NCI-H1105 treated with DMSO at 0.1 percent for 48 hours (cell line): ENCODE results near the gene EEF2K.

ENCODE experiments used
- DNase-seq: peaks from one replicate; lab custom pipeline; 2025; lab: John Stamatoyannopoulos, UW

EEF2K gene

GRCh38 chr16:22252317-22252716, 46.2 kb downstream of the EEF2K start:
- DNase-seq, result no peak

- no peak for DNase-seq
These were observed 47.2 kb downstream of the EEF2K start for GRCh38 chr16:22253272-22253671.

DNA sequence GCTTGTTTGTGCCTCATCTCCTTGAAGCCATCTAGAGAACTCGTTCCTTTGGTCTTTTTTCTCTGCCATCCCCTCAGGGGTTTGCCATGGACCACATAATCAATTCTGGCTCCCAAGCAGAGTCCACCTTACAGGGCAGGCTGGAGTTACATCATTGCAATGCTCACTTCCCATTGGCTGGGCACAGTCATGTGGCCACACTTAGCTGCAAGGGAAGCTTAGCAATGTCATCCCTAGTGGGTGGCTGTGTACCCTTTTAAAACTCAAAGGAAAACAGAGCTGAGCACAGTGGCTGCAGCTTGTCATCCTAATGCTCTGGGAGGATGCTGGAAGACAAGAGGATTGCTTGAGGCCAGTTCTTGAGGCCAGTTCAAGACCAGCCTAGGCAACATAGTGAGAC, 49.3 kb downstream of the EEF2K start:
- DNase-seq, result no peak

DNA sequence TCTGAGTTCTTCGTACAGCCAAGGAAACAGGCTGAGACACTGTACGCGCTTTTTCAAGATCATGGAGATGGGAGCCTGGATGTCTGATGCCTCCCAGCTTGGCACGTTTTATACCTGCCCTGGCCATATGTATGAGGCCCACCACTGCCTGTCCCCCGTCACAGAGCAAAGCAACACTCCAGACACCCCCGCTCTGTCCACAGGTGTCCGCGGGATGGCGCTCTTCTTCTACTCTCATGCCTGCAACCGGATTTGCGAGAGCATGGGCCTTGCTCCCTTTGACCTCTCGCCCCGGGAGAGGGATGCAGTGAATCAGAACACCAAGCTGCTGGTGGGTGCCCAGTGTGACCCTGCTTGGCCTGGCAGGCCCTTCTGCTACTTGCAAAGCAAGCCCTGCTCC, 51.4 kb downstream of the EEF2K start:
- DNase-seq, result no peak

- no peak for DNase-seq
These were observed 54.4 kb downstream of the EEF2K start for GRCh38 chr16:22260490-22260889.

- no peak for DNase-seq
These were observed 56.4 kb downstream of the EEF2K start for GRCh38 chr16:22262460-22262859.

GRCh38 chr16:22264786-22265185, 58.7 kb downstream of the EEF2K start:
- DNase-seq, result no peak

- no peak for DNase-seq
These were observed 59.3 kb downstream of the EEF2K start for GRCh38 chr16:22265351-22265750.

DNA sequence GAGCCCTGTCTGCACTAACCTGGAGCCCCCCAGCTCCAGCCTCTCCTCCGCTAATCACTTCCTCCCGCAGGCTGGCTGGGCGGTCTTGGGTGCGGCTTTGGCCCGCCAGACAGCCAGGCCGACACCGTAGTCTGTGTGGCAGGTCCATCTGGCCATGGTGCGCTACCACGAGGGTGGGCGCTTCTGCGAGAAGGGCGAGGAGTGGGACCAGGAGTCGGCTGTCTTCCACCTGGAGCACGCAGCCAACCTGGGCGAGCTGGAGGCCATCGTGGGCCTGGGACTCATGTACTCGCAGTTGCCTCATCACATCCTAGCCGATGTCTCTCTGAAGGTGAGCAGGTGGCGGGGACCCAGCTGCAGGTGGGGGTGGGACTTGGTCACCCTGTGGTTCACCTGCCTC, 60.5 kb downstream of the EEF2K start:
- no peak for DNase-seq

DNA sequence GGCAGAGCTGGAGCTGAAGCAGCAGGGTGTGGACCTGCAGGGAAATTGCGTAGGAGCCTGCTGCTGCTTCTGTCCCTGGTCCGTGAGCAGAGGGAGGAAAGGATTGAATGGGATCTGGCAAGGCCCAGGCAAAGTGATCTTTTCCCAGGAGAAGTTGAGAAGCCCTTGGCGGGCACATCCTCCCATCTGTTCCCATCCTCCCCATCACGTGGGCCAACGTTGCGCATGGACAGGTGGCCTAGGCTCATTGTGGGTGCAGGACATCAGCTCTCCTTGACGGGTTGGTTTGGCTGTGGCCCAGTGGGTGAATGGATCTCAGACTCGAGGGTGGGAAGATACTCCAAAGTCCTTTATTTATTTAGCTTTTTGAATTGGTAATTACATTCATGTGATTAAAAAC, 61.7 kb downstream of the EEF2K start:
- DNase-seq, result no peak

- DNase-seq, result no peak
These were observed 64.4 kb downstream of the EEF2K start for GRCh38 chr16:22270525-22270924.

DNA sequence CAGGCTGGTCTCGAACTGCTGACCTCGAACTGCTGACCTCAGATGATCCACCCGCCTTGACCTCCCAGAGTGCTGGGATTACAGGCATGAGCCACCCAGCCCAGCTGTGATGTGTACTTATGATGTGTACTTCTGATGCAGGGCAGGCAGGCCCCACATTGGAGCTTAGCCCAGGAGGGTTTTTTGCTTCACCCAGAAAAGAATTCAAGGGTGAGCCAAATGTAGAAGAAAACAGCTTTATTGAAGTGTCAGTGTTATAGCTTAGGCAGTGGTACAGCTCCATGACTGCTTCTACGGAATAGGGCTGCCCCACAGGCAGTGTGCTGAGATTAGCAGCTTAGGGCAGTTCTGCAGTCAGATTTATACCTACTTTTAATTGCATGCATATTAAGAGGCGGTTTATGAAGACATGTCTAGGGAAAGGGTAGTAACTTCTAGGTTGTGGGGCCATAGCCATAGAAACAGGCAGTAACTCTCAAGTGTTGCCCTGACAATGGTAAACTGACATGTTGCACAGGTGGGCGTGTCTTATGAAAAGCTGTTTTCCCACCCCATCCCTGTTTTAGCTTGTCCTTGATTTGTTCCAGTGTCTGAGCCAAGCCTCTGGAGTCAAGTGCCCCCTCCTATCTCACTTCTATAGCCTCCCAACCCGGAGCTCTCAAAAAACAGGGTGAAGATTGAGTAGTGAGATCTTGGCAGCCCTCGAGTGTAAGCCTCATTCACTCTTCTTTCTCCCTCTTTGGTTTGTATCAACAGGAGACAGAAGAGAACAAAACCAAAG, 67.0 kb downstream of the EEF2K start:
- no peak for DNase-seq

DNA sequence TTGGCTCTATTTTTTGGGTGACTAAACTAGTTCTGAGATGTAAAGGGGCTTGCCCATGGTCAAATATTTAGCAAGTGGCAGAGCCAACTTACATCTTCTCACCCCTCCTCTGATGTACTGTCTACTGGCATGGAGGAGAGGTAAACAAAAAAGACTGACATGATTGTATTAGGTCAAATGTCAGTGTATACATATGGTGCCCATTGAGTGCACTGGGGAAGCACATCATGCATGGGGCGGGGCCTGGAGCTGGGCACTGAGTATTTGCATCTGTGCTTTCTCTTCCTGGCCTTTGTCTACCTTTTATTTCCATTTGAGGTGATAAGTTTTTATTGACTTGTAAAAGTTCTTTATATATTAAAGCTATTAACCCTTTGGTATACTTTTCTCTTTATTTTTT, 68.8 kb downstream of the EEF2K start:
- DNase-seq, result no peak

DNA sequence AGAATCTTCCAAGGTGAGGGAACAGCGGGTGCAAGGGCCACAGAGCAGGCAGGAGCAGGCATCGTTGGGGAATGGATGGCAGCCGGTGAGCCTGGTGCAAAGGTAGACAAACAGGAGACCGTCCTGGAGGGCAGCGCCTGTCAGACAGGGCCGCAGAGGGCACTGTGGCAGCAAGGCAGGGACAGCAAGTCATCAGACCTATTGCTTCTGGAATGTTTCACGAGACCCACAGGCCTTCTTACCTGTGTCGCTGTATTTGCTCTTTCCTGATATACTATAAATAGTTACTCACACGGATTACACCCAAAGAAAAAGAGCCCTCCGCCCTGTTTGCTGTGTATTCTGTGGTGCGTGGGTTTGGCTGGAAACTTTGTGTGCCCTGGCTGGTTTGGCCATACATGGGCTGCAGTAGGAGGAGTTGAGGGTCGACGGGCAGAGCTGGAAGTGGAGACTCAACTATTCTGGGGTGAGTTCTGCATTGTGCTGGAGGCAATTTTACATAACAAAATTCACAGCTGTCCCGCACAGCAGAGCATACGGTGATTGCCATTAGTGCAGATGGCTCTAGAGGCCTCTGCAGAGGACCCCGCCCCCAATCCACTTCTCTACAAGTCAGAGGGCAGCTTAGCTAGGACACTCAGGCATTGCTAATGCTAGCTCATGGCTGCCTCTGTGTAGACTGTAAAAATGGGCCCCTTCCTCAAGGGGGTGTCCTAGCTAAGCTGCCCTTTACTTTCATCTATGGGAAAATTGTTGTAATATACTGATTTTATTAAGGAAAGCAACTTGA, 72.6 kb downstream of the EEF2K start:
- DNase-seq, result no peak

DNA sequence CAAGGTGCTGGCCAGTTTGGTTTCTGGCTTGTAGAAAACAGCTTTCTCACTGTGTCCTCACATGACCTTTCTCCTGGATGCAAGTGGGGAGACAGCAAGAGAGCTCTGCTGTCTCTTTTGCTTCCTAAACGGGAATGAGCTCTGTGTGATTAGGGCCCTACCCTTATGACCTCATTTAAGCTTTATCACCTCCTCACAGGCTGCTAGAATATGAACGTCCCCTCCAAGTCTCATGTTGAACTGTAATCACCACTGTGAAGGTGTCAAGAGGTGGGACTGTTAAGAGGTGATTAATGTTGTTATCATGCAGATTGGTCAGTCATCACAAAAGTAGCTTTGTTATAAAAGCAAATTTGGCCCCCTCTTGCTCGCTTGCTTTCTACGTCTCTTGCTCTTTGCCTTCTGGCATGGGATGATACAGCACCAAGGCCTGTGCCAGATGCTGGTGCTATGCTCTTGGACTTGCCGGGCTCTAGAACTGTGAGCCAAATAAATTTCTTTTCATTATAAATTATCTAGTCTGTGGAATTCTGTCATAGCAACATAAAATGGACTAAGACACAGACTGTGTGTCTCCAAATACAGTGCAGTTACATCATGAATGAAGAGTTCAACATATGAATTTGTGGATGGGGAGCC, 76.3 kb downstream of the EEF2K start:
- DNase-seq, result no peak

- DNase-seq, result no peak
These were observed 78.6 kb downstream of the EEF2K start for GRCh38 chr16:22284637-22285036.

- no peak for DNase-seq
These were observed 79.0 kb downstream of the EEF2K start for GRCh38 chr16:22285080-22285479.

GRCh38 chr16:22291020-22291419, 84.9 kb downstream of the EEF2K start:
- no peak for DNase-seq

- DNase-seq, result no peak
These were observed 85.8 kb downstream of the EEF2K start for GRCh38 chr16:22291860-22292318.

DNA sequence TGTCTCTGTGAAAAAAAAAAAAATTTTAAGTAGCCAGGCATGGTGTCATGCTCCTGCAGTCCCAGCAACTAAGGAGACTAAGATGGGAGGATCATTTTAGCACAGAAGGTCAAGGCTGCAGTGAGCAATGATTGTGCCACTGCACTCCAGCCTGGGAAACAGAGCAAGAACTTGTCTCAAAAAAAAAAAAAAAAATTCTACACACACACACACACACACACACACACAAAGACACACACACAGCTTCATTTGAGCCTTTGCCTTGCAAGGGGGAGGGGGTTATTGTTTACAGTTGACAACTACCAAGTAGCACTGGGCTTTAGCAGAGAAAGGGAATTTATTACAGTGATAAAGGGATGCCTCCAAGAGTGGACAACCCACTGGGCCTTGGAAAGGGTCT, 86.2 kb downstream of the EEF2K start:
- DNase-seq, result no peak

DNA sequence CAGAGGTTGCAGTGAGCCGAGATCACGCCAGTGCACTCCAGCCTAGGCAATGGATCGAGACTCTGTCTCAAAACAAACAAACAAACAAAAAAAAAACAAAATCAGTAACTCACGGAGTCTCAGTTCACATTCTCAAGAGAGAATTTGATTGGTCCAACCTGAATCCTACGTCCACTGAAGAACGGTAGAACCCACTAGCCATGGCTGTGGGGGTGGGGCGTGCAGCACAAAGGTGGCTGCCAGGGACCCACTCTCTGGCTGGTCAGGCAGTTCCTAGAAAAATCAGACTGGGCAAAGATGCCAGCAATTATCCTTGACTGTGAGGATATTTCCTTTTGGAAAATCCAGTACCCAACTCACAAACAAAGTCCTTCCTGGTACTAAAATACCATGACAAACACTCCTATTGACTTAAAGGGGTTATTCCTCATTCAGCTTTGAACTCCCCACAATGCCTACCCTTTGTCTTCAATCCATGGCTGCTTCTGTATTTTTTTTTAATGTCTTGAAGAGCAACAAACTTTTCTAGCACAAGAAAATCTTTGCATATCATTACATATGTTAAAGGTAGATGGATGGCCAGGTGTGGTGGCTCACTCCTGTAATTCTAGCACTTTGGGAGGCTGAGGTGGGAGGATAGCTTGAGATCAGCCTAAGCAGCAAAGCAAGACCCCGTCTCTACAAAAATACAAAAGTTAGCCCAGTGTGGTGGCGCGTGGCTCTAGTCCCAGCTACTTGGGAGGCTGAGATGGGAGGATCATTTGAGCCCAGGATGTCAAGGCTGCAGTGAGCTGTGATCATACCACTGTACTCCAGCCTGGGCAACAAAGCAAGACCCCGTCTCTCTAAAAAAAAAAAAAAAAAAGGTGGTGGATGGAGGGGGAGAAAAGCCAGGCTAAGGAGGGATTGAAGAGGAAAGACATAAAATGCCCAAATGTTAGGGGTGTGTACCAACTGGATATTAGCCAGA, 87.3 kb downstream of the EEF2K start:
- DNase-seq, result no peak
